HepG2 (cell line): ENCODE data around the gene CACNA1F. TPM values are rescaled to one million over a fixed set of nuclear protein-coding genes. Genes with fewer than 3 reads are reported as not detected.

Source experiments
- BHLHE40 ChIP-seq: IDR thresholded peaks from 2 replicates; pipeline ENCODE4 v1.6.1; 2011; ENCODE audit warnings: low read length, improper control_type of control experiment
- ESRRA ChIP-seq: sonication (generic); formaldehyde crosslinking; IDR thresholded peaks from 2 replicates; pipeline ENCODE4 v1.5.1; 2020; ENCODE audit warnings: mild to moderate bottlenecking, low read depth, missing genetic modification reagents
- HNRNPUL1 ChIP-seq: fragments of 200-400 bp; formaldehyde crosslinking; IDR thresholded peaks from 2 replicates; pipeline ENCODE4 v1.6.1; 2017; ENCODE audit warnings: low read depth, mild to moderate bottlenecking, low read length, moderate library complexity
- KAT7 ChIP-seq: IDR thresholded peaks from 2 replicates; pipeline ENCODE4 v1.6.1; 2018; ENCODE audit warnings: borderline replicate concordance, missing compliant biosample characterization
- MEIS1 ChIP-seq: sonication (generic); formaldehyde crosslinking; IDR thresholded peaks from 2 replicates; pipeline ENCODE4 v1.9.0; 2021; ENCODE audit warnings: mild to moderate bottlenecking, missing genetic modification reagents, moderate library complexity, borderline replicate concordance
- PHF8 ChIP-seq: sonication (generic); formaldehyde crosslinking; IDR thresholded peaks from 2 replicates; pipeline ENCODE4 v1.5.0; 2020; ENCODE audit warnings: missing genetic modification reagents
- REXO4 ChIP-seq: sonication (generic); formaldehyde crosslinking; IDR thresholded peaks from 2 replicates; pipeline ENCODE4 v1.8.0; 2022; ENCODE audit warnings: missing genetic modification reagents, mild to moderate bottlenecking, borderline replicate concordance
- SMARCC2 ChIP-seq: fragments of 450-650 bp; IDR thresholded peaks from 2 replicates; pipeline ENCODE4 v1.6.1; 2017; ENCODE audit warnings: antibody characterized with exemption, mild to moderate bottlenecking
- SP1 ChIP-seq, 2 experiments: fragments of 450-650 bp in 1 of 2; sonication (generic) in 1 of 2; formaldehyde crosslinking in 1 of 2; IDR thresholded peaks; 2 replicates each; pipeline versions ENCODE4 v1.4.0 to v1.6.1; 2016 to 2020; ENCODE audit warnings: missing genetic modification reagents in 1 of 2
- SP2 ChIP-seq: sonication (generic); formaldehyde crosslinking; IDR thresholded peaks from 2 replicates; pipeline ENCODE4 v1.5.1; 2020; ENCODE audit warnings: mild to moderate bottlenecking, missing genetic modification reagents
- ZBTB1 ChIP-seq: sonication (generic); formaldehyde crosslinking; IDR thresholded peaks from 2 replicates; pipeline ENCODE4 v1.4.0; 2020; ENCODE audit warnings: missing genetic modification reagents, borderline replicate concordance
- ZFP82 ChIP-seq: sonication (generic); formaldehyde crosslinking; IDR thresholded peaks from 2 replicates; pipeline ENCODE4 v1.5.1; 2020; ENCODE audit warnings: mild to moderate bottlenecking, missing genetic modification reagents, borderline replicate concordance
- ZNF607 ChIP-seq: sonication (generic); formaldehyde crosslinking; IDR thresholded peaks from 2 replicates; pipeline ENCODE4 v1.5.1; 2020; ENCODE audit warnings: missing genetic modification reagents, mild to moderate bottlenecking, borderline replicate concordance
- ZNF614 ChIP-seq: IDR thresholded peaks from 2 replicates; pipeline ENCODE4 v1.6.1; 2018; ENCODE audit warnings: missing biosample characterization, missing genetic modification reagents, inconsistent platforms, borderline replicate concordance
- ZNF709 ChIP-seq: sonication (generic); formaldehyde crosslinking; IDR thresholded peaks from 2 replicates; pipeline ENCODE4 v1.5.0; 2020; ENCODE audit warnings: mild to moderate bottlenecking, missing genetic modification reagents
- polyA plus RNA-seq, 8 experiments: library from polyadenylated mRNA; depleted of rRNA in 3 of 8; stranded (reverse) in 7 of 8; unstranded in 1 of 8; fragments of >200 nt; fragmentation: Illumina TruSeq in 4 of 8; extraction: Trizol in 4 of 8; gene quantifications; 2 replicates each; pipeline versions ENCODE4 v1.2.1 to v1.2.3, GENCODE V29; 2011 to 2016; ENCODE audit warnings: low read depth in 4 of 8, missing spikeins in 1 of 8, mixed read lengths in 1 of 8; ENCODE audit not compliant: insufficient read depth in 1 of 8
- total RNA-seq, 5 experiments: library from RNA; depleted of rRNA; stranded (reverse); fragments of >200 nt; fragmentation: Illumina TruSeq; extraction: Trizol; gene quantifications; 2 replicates each; pipeline ENCODE4 v1.2.3, GENCODE V29; 2016; ENCODE audit warnings: low read depth in 1 of 5
- TF ChIP-seq, protein P1 (sequence below): sonication (generic); formaldehyde crosslinking; IDR thresholded peaks from 2 replicates; pipeline ENCODE4 v1.4.0; 2020; ENCODE audit warnings: missing genetic modification reagents
- TF ChIP-seq, protein P2 (sequence below): IDR thresholded peaks from 2 replicates; pipeline ENCODE4 v1.6.1; 2016; ENCODE audit warnings: missing biosample characterization, missing genetic modification reagents, low read depth
- TF ChIP-seq, protein P3 (sequence below): sonication (generic); formaldehyde crosslinking; IDR thresholded peaks from 2 replicates; pipeline ENCODE4 v1.4.0; 2020; ENCODE audit warnings: missing genetic modification reagents
- TF ChIP-seq, protein P4 (sequence below): sonication (generic); formaldehyde crosslinking; conservative IDR thresholded peaks from 2 replicates; pipeline ENCODE4 v1.4.0; 2020; ENCODE audit warnings: missing genetic modification reagents

The CACNA1F gene
- total and polyA plus RNA-seq, 2 of the 13 experiments (the other 11 are each of a cell fraction or from before 2014, with no cell fraction given) = 0.03 TPM; not detected in 1

DNA sequence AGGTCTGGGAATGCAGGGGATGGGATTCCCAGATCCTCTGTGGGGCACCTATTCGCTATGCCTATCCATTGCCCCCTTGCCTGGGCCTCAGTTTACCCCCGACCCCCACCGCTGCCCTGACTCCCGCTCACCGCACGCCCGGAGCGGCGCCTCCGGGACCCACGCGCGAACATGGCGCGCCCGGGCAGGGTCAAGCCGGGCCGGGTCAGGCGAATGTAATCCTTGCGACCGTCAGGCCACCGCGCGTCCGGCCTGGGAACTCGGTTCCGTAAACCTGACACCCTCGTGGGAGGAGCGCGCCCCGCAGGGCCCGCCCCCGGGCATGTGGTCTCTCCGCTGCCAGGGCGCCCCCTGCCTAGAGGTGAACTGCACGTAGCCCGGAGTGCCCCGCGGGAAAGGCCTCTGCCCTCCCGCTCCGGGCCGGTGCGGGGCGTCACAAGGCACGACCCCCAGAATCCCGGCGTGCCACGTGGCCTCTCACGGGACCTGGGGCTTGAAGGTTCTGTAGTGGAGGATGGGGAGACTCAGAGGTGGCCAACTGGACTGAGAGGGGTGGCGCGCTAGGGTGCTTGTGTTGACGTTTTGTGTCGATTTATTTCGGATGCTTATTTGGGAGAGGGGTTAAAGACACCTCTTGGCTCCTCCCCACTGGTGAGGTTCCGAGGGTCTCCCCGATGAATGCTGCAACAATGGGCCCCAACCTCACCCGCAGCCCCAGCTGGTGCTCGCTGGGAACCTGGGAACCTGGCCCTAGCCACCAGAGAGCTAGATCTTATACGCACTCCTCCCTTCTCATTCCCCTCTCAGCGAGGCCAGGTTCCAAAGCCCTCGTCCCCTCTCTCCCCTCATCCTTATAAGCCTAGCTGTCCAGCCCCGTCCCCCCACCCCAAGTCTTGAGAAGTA lies 46.8 kb downstream of the CACNA1F start, which contains the start of gene PRICKLE3 (continued):
- TF ChIP-seq REXO4 (CRISPR knock-in tag) = no peak
- TF ChIP-seq SMARCC2 = no peak
- TF ChIP-seq, protein P1, sequence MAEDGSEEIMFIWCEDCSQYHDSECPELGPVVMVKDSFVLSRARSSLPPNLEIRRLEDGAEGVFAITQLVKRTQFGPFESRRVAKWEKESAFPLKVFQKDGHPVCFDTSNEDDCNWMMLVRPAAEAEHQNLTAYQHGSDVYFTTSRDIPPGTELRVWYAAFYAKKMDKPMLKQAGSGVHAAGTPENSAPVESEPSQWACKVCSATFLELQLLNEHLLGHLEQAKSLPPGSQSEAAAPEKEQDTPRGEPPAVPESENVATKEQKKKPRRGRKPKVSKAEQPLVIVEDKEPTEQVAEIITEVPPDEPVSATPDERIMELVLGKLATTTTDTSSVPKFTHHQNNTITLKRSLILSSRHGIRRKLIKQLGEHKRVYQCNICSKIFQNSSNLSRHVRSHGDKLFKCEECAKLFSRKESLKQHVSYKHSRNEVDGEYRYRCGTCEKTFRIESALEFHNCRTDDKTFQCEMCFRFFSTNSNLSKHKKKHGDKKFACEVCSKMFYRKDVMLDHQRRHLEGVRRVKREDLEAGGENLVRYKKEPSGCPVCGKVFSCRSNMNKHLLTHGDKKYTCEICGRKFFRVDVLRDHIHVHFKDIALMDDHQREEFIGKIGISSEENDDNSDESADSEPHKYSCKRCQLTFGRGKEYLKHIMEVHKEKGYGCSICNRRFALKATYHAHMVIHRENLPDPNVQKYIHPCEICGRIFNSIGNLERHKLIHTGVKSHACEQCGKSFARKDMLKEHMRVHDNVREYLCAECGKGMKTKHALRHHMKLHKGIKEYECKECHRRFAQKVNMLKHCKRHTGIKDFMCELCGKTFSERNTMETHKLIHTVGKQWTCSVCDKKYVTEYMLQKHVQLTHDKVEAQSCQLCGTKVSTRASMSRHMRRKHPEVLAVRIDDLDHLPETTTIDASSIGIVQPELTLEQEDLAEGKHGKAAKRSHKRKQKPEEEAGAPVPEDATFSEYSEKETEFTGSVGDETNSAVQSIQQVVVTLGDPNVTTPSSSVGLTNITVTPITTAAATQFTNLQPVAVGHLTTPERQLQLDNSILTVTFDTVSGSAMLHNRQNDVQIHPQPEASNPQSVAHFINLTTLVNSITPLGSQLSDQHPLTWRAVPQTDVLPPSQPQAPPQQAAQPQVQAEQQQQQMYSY = no peak
- TF ChIP-seq KAT7 (CRISPR knock-in tag) = no peak
- no peak for TF ChIP-seq SP2
- 0 out of 2 replicates have a peak, but pooled peaks have one; percentile 10 for TF ChIP-seq BHLHE40
- no peak for TF ChIP-seq ZBTB1
- no peak for TF ChIP-seq ZNF614 (CRISPR knock-in tag)
- TF ChIP-seq PHF8 (CRISPR knock-in tag) = peak; percentile 67
- TF ChIP-seq ZNF709 (CRISPR knock-in tag) = no peak
- TF ChIP-seq HNRNPUL1 = no peak
- no peak for TF ChIP-seq ESRRA
- TF ChIP-seq, protein P2, sequence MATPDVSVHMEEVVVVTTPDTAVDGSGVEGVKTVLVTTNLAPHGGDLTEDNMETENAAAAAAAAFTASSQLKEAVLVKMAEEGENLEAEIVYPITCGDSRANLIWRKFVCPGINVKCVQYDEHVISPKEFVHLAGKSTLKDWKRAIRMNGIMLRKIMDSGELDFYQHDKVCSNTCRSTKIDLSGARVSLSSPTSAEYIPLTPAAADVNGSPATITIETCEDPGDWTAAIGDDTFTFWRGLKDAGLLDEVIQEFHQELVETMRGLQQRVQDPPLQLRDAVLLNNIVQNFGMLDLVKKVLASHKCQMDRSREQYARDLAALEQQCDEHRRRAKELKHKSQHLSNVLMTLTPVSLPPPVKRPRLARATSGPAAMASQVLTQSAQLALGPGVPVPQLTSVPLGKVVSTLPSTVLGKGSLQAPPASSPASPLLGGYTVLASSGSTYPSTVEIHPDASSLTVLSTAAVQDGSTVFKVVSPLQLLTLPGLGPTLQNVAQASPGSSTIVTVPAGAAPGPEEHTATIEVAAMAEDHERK (CRISPR knock-in tag) = no peak
- TF ChIP-seq, protein P3, sequence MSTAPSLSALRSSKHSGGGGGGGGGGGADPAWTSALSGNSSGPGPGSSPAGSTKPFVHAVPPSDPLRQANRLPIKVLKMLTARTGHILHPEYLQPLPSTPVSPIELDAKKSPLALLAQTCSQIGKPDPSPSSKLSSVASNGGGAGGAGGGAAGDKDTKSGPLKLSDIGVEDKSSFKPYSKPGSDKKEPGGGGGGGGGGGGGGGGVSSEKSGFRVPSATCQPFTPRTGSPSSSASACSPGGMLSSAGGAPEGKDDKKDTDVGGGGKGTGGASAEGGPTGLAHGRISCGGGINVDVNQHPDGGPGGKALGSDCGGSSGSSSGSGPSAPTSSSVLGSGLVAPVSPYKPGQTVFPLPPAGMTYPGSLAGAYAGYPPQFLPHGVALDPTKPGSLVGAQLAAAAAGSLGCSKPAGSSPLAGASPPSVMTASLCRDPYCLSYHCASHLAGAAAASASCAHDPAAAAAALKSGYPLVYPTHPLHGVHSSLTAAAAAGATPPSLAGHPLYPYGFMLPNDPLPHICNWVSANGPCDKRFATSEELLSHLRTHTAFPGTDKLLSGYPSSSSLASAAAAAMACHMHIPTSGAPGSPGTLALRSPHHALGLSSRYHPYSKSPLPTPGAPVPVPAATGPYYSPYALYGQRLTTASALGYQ = no peak
- TF ChIP-seq, protein P4, sequence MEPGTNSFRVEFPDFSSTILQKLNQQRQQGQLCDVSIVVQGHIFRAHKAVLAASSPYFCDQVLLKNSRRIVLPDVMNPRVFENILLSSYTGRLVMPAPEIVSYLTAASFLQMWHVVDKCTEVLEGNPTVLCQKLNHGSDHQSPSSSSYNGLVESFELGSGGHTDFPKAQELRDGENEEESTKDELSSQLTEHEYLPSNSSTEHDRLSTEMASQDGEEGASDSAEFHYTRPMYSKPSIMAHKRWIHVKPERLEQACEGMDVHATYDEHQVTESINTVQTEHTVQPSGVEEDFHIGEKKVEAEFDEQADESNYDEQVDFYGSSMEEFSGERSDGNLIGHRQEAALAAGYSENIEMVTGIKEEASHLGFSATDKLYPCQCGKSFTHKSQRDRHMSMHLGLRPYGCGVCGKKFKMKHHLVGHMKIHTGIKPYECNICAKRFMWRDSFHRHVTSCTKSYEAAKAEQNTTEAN = no peak
- TF ChIP-seq ZNF607 (CRISPR knock-in tag) = no peak
- no peak for TF ChIP-seq MEIS1 (CRISPR knock-in tag)
- no peak for TF ChIP-seq ZFP82
- no peak for TF ChIP-seq SP1 (IDR thresholded peaks at IDR 0.05)
- peak; percentile 77 for TF ChIP-seq SP1 (CRISPR knock-in tag; IDR thresholded peaks at IDR 0.05)
